RWPE2 (cell line): Measurements from ENCODE around the gene EPHA10.

Source experiments
- ATAC-seq: fragments of 200-7000 bp; cut with Tn5 transposase; 3 replicates; pipeline ENCODE4 v1.9.1; 2021; ENCODE audit warnings: low read depth
- DNase-seq: peaks from one replicate; pipeline ENCODE4 v3.0.0-alpha.2; 2020; ENCODE audit warnings: low spot score
- H3K27ac ChIP-seq: fragments of 450-650 bp; 2 replicates; pipeline ENCODE4 v1.5.1; 2017; ENCODE audit warnings: mild to moderate bottlenecking; ENCODE audit not compliant: poor library complexity, severe bottlenecking
- H3K27me3 ChIP-seq: fragments of 250-450 bp; sonication (Bioruptor Pico); 2 replicates; pipeline ENCODE4 v1.5.1; 2021; ENCODE audit warnings: mild to moderate bottlenecking, moderate library complexity; ENCODE audit not compliant: insufficient read depth, poor library complexity, severe bottlenecking
- H3K36me3 ChIP-seq: fragments of 250-450 bp; sonication (Bioruptor Pico); 2 replicates; pipeline ENCODE4 v1.5.1; 2020; ENCODE audit warnings: low read depth, mild to moderate bottlenecking, moderate library complexity
- H3K4me1 ChIP-seq: fragments of 250-450 bp; sonication (Bioruptor Pico); 2 replicates; pipeline ENCODE4 v1.5.1; 2021; ENCODE audit warnings: mild to moderate bottlenecking, moderate library complexity; ENCODE audit not compliant: insufficient read depth, poor library complexity, severe bottlenecking
- H3K4me3 ChIP-seq: fragments of 250-450 bp; sonication (Bioruptor Pico); 2 replicates; pipeline ENCODE4 v1.5.1; 2021; ENCODE audit warnings: mild to moderate bottlenecking, moderate library complexity; ENCODE audit not compliant: severe bottlenecking
- H3K9me3 ChIP-seq: fragments of 250-450 bp; sonication (Bioruptor Pico); 2 replicates; pipeline ENCODE4 v1.5.1; 2021; ENCODE audit warnings: mild to moderate bottlenecking, moderate library complexity; ENCODE audit not compliant: severe bottlenecking
- TF ChIP-seq, protein P1 (sequence below): fragments of 450-650 bp; IDR thresholded peaks from one replicate; pipeline ENCODE4 v1.5.1; 2017; ENCODE audit warnings: mild to moderate bottlenecking, moderate library complexity; ENCODE audit not compliant: poor library complexity, severe bottlenecking

The EPHA10 gene

GRCh38 chr1:37808369-37809319 lies 43.7 kb upstream of the EPHA10 start:
- H3K4me3 ChIP-seq: peak overlapping the region; percentile 96
- ATAC-seq: peak; percentile 78
- H3K9me3 ChIP-seq: no peaks in the 10 kb centered on the region
- TF ChIP-seq, protein P1, sequence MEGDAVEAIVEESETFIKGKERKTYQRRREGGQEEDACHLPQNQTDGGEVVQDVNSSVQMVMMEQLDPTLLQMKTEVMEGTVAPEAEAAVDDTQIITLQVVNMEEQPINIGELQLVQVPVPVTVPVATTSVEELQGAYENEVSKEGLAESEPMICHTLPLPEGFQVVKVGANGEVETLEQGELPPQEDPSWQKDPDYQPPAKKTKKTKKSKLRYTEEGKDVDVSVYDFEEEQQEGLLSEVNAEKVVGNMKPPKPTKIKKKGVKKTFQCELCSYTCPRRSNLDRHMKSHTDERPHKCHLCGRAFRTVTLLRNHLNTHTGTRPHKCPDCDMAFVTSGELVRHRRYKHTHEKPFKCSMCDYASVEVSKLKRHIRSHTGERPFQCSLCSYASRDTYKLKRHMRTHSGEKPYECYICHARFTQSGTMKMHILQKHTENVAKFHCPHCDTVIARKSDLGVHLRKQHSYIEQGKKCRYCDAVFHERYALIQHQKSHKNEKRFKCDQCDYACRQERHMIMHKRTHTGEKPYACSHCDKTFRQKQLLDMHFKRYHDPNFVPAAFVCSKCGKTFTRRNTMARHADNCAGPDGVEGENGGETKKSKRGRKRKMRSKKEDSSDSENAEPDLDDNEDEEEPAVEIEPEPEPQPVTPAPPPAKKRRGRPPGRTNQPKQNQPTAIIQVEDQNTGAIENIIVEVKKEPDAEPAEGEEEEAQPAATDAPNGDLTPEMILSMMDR: peak; percentile 10
- no peaks in the 10 kb centered on the region for H3K27me3 ChIP-seq
- DNase-seq: peak; percentile 56
- peak overlapping the region; percentile 65 for H3K27ac ChIP-seq
- H3K4me1 ChIP-seq: peaks cover 3% of the 10 kb centered on the region
- H3K36me3 ChIP-seq: peaks cover 43% of the 10 kb centered on the region

- peak; percentile 92 for DNase-seq
- peak; percentile 80 for ATAC-seq
- Histone ChIP-seq H3K36me3 (peaks cover 51% of the 10 kb centered on the region), H3K27ac (peak within 1 kb of the TSS; percentile 65), H3K4me3 (peak within 1 kb of the TSS; percentile 96), H3K9me3 (no peaks in the 10 kb centered on the region), H3K27me3 (no peaks in the 10 kb centered on the region), H3K4me1 (peaks cover 3% of the 10 kb centered on the region)
- TF ChIP-seq, protein P1: no peak
Measured at GRCh38 chr1:37807555-37808368, 42.8 kb upstream of the EPHA10 start, which contains the start of the genes C1orf122 and YRDC. Gene C1orf122 (plus strand): TSS chr1:37807790. CDS start chr1:37808405, 615 bp downstream. Gene YRDC (minus strand): TSS chr1:37808208. CDS start chr1:37808180, 28 bp downstream.

- H3K27ac ChIP-seq: peak overlapping the region; percentile 65
- DNase-seq (no peak), ATAC-seq (no peak)
- H3K4me3 ChIP-seq: peak overlapping the region; percentile 96
- H3K36me3 ChIP-seq: peaks cover 57% of the 10 kb centered on the region
- H3K9me3 ChIP-seq: no peaks in the 10 kb centered on the region
- H3K27me3 ChIP-seq: no peaks in the 10 kb centered on the region
- TF ChIP-seq, protein P1: no peak
- H3K4me1 ChIP-seq: peaks cover 3% of the 10 kb centered on the region
Measured at GRCh38 chr1:37807220-37807554, 42.3 kb upstream of the EPHA10 start.

DNA sequence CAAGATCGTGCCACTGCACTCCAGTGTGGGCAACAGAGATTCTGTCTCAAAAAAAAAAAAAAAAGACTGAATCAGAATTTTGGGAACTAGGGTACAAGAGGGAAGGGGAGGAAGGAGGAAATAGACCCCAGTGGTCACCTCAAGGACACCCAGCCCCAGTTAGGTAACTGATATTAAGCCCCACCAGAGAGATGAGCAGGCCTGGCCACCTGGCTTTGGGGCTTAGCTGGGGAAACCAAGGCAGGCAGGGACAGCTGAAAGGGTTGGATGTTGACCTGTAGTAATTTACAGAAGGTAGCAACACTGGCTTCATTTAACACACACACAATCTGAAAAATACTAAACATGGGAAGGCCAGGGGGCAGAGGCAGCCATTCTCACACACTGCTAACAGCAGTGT lies 37.5 kb upstream of the EPHA10 start:
- no peaks in the 10 kb centered on the region for H3K4me1 ChIP-seq
- ATAC-seq (no peak), DNase-seq (no peak)
- H3K27me3 ChIP-seq: no peaks in the 10 kb centered on the region
- no peak overlapping the region for H3K4me3 ChIP-seq
- H3K27ac ChIP-seq: no peak overlapping the region
- TF ChIP-seq, protein P1: no peak
- H3K9me3 ChIP-seq: no peaks in the 10 kb centered on the region
- peaks cover 58% of the 10 kb centered on the region for H3K36me3 ChIP-seq
